HepG2 (cell line): ENCODE measurements around the gene PTPRM.

Experiments used
- CEBPB ChIP-seq: IDR thresholded peaks from 2 replicates; pipeline ENCODE4 v1.6.1; 2011; ENCODE audit warnings: low read depth, low read length, improper control_type of control experiment, borderline replicate concordance
- IRF2 ChIP-seq: IDR thresholded peaks from 2 replicates; pipeline ENCODE4 v1.6.1; 2018; ENCODE audit warnings: missing genetic modification reagents, missing compliant biosample characterization
- JUND ChIP-seq: sonication (generic); formaldehyde crosslinking; IDR thresholded peaks from 2 replicates; pipeline ENCODE4 v1.8.0; 2022; ENCODE audit warnings: mild to moderate bottlenecking, missing genetic modification reagents
- POLR2AphosphoS5 ChIP-seq: IDR thresholded peaks from 2 replicates; pipeline ENCODE4 v1.6.1; 2012; ENCODE audit warnings: low read depth, low read length
- TBP ChIP-seq: sonication (generic); formaldehyde crosslinking; IDR thresholded peaks from 2 replicates; pipeline ENCODE4 v1.5.0; 2020; ENCODE audit warnings: missing genetic modification reagents
- TEAD2 ChIP-seq: sonication (generic); formaldehyde crosslinking; IDR thresholded peaks from 2 replicates; pipeline ENCODE4 v1.9.0; 2021; ENCODE audit warnings: missing genetic modification reagents
- ZFP36 ChIP-seq: fragments of 150-350 bp; IDR thresholded peaks from 2 replicates; pipeline ENCODE4 v1.6.1; 2018; ENCODE audit warnings: borderline replicate concordance, low read length, low read depth; ENCODE audit not compliant: partially characterized antibody
- ZNF232 ChIP-seq: sonication (generic); formaldehyde crosslinking; IDR thresholded peaks from 2 replicates; pipeline ENCODE4 v1.4.0; 2020; ENCODE audit warnings: missing genetic modification reagents, borderline replicate concordance
- TF ChIP-seq, protein P1 (sequence below): sonication (generic); formaldehyde crosslinking; conservative IDR thresholded peaks from 2 replicates; pipeline ENCODE4 v1.8.1; 2023; ENCODE audit warnings: missing genetic modification reagents
- TF ChIP-seq, protein P2 (sequence below): sonication (generic); formaldehyde crosslinking; IDR thresholded peaks from 2 replicates; pipeline ENCODE4 v1.4.0; 2020; ENCODE audit warnings: missing genetic modification reagents
- TF ChIP-seq, protein P3 (sequence below): sonication (generic); formaldehyde crosslinking; IDR thresholded peaks from 2 replicates; pipeline ENCODE4 v1.9.0; 2021; ENCODE audit warnings: missing genetic modification reagents, mild to moderate bottlenecking, borderline replicate concordance
- TF ChIP-seq, protein P4 (sequence below): sonication (generic); formaldehyde crosslinking; IDR thresholded peaks from 2 replicates; pipeline ENCODE4 v1.4.0; 2020; ENCODE audit warnings: missing genetic modification reagents

DNA sequence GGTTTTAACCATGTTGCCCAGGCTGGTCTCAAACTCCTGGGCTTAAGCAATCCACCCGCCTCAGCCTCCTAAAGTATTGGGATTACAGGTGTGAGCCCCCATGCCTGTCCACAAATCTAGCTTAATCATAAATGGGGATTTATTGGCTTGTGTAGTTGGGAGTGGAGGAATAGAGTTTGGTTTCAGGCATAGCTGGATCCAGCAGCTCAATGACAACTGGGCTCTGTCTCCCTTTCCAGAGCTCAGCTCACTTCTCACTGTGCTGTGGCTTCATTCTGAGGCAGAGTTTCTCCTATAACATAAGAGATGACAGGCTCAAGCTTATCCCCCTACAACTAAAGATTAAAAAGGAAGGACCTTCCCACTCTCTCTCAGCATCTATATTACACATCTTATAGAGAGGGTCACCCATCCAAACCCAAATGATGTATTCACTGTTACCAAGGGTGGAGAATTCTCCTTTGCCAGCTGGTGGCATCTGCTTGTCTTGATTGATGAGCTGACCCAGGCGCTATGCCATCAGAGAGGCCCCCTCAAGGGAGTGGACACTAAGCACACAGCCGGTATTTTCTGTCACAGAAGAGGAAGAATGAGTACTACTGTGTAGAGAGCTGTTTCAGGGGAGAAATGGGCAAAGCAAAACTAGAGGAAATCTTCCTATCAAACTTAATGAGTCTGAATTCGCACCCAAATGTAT is 280.4 kb downstream of the PTPRM start:
- TF ChIP-seq ZNF232 (CRISPR knock-in tag) = no peak
- TF ChIP-seq, protein P1, sequence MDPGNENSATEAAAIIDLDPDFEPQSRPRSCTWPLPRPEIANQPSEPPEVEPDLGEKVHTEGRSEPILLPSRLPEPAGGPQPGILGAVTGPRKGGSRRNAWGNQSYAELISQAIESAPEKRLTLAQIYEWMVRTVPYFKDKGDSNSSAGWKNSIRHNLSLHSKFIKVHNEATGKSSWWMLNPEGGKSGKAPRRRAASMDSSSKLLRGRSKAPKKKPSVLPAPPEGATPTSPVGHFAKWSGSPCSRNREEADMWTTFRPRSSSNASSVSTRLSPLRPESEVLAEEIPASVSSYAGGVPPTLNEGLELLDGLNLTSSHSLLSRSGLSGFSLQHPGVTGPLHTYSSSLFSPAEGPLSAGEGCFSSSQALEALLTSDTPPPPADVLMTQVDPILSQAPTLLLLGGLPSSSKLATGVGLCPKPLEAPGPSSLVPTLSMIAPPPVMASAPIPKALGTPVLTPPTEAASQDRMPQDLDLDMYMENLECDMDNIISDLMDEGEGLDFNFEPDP = no peak
- TF ChIP-seq JUND (CRISPR knock-in tag) = no peak
- TF ChIP-seq, protein P2, sequence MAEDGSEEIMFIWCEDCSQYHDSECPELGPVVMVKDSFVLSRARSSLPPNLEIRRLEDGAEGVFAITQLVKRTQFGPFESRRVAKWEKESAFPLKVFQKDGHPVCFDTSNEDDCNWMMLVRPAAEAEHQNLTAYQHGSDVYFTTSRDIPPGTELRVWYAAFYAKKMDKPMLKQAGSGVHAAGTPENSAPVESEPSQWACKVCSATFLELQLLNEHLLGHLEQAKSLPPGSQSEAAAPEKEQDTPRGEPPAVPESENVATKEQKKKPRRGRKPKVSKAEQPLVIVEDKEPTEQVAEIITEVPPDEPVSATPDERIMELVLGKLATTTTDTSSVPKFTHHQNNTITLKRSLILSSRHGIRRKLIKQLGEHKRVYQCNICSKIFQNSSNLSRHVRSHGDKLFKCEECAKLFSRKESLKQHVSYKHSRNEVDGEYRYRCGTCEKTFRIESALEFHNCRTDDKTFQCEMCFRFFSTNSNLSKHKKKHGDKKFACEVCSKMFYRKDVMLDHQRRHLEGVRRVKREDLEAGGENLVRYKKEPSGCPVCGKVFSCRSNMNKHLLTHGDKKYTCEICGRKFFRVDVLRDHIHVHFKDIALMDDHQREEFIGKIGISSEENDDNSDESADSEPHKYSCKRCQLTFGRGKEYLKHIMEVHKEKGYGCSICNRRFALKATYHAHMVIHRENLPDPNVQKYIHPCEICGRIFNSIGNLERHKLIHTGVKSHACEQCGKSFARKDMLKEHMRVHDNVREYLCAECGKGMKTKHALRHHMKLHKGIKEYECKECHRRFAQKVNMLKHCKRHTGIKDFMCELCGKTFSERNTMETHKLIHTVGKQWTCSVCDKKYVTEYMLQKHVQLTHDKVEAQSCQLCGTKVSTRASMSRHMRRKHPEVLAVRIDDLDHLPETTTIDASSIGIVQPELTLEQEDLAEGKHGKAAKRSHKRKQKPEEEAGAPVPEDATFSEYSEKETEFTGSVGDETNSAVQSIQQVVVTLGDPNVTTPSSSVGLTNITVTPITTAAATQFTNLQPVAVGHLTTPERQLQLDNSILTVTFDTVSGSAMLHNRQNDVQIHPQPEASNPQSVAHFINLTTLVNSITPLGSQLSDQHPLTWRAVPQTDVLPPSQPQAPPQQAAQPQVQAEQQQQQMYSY (CRISPR knock-in tag) = no peak
- TF ChIP-seq IRF2 (CRISPR knock-in tag) = no peak
- TF ChIP-seq, protein P3, sequence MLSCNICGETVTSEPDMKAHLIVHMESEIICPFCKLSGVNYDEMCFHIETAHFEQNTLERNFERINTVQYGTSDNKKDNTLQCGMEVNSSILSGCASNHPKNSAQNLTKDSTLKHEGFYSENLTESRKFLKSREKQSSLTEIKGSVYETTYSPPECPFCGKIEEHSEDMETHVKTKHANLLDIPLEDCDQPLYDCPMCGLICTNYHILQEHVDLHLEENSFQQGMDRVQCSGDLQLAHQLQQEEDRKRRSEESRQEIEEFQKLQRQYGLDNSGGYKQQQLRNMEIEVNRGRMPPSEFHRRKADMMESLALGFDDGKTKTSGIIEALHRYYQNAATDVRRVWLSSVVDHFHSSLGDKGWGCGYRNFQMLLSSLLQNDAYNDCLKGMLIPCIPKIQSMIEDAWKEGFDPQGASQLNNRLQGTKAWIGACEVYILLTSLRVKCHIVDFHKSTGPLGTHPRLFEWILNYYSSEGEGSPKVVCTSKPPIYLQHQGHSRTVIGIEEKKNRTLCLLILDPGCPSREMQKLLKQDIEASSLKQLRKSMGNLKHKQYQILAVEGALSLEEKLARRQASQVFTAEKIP (CRISPR knock-in tag) = no peak
- TF ChIP-seq TEAD2 = no peak
- no peak for TF ChIP-seq POLR2AphosphoS5
- no peak for TF ChIP-seq TBP (CRISPR knock-in tag)
- no peak for TF ChIP-seq ZFP36
- no peak for TF ChIP-seq CEBPB
- TF ChIP-seq, protein P4, sequence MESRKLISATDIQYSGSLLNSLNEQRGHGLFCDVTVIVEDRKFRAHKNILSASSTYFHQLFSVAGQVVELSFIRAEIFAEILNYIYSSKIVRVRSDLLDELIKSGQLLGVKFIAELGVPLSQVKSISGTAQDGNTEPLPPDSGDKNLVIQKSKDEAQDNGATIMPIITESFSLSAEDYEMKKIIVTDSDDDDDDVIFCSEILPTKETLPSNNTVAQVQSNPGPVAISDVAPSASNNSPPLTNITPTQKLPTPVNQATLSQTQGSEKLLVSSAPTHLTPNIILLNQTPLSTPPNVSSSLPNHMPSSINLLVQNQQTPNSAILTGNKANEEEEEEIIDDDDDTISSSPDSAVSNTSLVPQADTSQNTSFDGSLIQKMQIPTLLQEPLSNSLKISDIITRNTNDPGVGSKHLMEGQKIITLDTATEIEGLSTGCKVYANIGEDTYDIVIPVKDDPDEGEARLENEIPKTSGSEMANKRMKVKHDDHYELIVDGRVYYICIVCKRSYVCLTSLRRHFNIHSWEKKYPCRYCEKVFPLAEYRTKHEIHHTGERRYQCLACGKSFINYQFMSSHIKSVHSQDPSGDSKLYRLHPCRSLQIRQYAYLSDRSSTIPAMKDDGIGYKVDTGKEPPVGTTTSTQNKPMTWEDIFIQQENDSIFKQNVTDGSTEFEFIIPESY = no peak
